Choroid plexus epithelial cell (primary cell): ENCODE results near the gene AASDH.
"Not testable (repeated sequence)": the region's sequence is repeated elsewhere in the genome, so short reads cannot be mapped to it uniquely, and the experiment has no call there.

Experiments used
- DNase-seq: peaks from one replicate; pipeline ENCODE4 v3.0.0-alpha.2; 2010; ENCODE audit warnings: low read depth
- H3K4me3 ChIP-seq: 2 replicates; pipeline ENCODE4 v1.5.1; 2011; ENCODE audit warnings: low read depth, mild to moderate bottlenecking, control low read depth, low read length, moderate library complexity
- CTCF ChIP-seq: conservative IDR thresholded peaks from 2 replicates; pipeline ENCODE4 v1.5.1; 2011; ENCODE audit warnings: low read depth, mild to moderate bottlenecking, control low read depth, inconsistent platforms, low read length, moderate library complexity

AASDH gene

DNA sequence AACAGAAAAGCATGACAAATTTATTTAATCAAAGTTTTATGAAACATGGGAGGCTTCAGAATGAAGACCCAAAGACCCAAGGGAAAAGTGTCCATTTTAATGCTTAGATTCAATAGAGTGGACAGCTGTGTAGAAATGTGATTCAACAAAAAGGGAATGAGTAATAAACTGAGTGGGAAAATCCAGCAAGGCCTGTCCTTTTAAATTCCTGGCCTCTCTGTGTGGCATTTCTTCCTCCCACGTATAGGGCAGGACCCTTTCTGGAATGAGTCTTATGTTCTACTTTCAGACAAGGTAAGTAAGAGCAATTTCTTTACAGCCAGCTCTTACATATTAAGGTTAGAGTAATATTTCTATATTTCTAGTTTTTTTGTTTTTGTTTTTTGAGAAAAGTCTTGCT, 14.5 kb downstream of the AASDH start:
- no peak for TF ChIP-seq CTCF
- no peak overlapping the region for H3K4me3 ChIP-seq
- DNase-seq: no peak

DNA sequence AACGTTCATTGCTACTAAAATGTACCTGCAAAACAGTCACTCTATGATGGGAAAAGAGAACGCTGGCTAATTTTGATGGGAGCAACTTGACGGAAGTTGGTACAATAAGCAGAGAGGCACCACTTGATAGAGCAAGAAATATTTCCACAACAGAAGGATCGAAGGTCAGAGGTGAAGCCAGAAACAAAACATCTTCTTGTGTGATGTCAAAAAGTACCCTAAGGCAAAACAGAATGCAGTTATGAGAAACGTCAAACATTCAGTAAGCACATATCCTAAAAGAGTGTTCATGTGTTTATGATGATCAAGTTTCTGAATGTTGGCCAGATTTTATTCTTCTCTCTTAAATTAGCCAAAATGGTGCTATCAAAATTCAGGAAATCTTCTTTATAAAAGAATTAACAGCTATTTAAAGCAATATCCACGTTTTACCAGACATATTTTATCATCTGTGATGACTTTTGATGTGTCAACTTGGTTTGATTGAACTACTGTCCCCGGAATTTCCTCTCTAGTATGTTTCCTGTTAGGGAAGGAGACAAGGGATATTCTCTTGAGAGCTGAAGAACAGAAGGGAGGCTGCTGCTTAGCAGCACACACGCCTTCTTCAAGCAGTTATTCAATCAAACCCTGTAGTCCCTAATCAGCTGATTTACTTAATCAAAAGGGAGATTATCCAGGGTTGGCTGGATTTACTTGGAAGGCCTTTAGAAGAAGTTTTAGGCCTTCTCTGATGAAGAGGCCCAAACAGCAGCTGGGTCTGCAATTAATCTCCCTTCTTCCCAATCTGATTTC, 15.7 kb downstream of the AASDH start:
- no peak for TF ChIP-seq CTCF
- H3K4me3 ChIP-seq: no peak overlapping the region
- no peak for DNase-seq

- no peak overlapping the region for H3K4me3 ChIP-seq
- DNase-seq: no peak
- no peak for TF ChIP-seq CTCF
These were observed 16.9 kb downstream of the AASDH start for GRCh38 chr4:56370377-56370776.

- not testable (repeated sequence) for DNase-seq
These were observed 24.3 kb downstream of the AASDH start for GRCh38 chr4:56362981-56363380.

GRCh38 chr4:56360071-56360470, 27.2 kb downstream of the AASDH start:
- no peak overlapping the region for H3K4me3 ChIP-seq
- DNase-seq: peak; percentile 65
- no peak for TF ChIP-seq CTCF

More at GRCh38 chr4:56362981-56363380, 24.3 kb downstream of the AASDH start:
- not testable (repeated sequence) for H3K4me3 ChIP-seq

DNA sequence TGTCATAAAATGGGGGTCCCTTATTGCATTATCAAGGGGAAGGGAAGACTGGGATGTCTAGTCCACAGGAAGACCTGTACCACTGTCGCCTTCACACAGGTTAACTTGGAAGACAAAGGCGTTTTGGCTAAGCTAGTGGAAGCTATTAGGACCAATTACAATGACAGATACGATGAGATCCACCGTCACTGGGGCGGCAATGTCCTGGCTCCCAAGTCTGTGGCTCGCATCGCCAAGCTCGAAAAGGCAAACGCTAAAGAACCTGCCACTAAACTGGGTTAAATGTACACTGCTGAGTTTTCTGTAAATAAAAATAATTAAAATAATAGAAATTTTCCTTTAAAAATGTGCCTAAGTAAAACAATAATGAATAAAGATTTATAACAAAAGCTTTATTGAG, 30.6 kb downstream of the AASDH start:
- no peak overlapping the region for H3K4me3 ChIP-seq
- no peak for DNase-seq
- TF ChIP-seq CTCF: no peak

DNA sequence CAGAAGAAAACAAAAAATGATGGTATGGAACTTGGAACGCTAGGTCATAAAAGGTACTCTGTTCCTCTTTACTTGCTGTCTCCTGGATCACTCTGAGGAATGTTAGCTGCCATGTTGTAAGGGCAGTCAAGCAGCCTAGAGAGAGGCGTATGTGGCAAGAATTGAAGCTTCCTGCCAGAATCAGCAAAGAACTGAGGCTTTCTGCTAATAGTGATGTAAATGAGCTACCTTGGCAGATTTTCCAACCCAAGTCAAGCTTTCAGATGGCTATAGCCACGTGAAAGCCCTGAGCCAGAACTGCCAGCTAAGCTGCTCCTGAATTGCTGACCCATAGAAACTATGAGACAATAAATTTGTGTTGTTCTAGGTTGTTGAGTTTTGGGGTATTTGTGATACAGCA, 38.7 kb downstream of the AASDH start:
- TF ChIP-seq CTCF: no peak
- no peak for DNase-seq
- no peak overlapping the region for H3K4me3 ChIP-seq
